ENCODE data around the gene PCGF3.

GRCh38 chr4:659851-660250 is 45.8 kb upstream of the PCGF3 start:
- no peak for TF ChIP-seq CTCF (IDR thresholded peaks at IDR 0.05)
- no peak for TF ChIP-seq POLR2A (IDR thresholded peaks at IDR 0.05)

All from tibial nerve (tissue), 3 donors.